ENCODE measurements around the gene SUDS3. TPM values are rescaled to one million over a fixed set of nuclear protein-coding genes. Genes with fewer than 3 reads are reported as not detected.

The SUDS3 gene
- total and polyA plus RNA-seq, 12 donors = 7.5 to 28.0 (median 21.6) TPM

DNA sequence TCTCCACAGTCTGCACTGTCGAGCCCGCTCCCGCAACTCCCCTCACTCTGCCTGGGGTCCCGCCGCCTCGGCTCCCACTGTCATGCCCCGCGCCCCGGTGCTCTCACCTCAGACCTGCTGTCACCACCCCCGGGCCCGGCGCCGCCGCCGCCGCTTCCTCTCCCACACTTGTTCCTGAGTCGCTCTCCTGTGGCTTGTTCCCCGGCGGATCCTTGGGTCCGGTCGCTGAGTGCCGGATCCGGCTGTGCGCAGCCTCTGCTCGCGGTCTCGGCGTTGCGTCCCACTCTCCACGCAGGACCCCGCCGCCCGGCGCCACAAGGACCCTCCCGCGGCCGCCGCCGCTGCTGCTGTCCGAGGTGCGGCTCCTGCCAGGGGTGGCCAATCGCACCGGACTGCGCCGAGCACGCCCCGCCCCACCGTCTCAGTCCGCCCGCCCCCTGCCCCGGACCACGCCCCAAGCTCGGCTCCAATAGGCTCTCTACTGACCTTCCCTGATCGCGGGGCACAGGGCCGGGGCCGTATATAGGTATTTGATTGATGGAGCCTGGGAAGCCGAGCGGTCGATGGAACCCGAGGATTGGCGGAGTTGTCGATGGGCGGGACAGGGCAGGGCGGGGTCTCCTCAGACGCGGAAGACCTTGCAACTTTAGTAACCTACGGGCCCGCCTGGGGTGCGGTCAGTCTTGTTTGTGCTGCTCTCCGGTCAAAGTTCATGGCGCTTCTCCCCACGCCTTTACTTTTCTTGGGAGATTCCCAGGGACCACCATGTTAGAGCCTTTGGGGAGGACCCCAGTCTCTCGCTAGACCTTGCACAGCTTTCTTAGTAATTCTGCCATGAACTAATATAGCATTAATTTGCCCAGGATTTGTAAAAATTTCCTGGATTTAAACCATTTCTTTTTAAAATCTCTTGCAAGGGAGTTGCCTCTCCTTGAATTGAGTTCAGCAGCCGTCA, 3.5 kb upstream of the SUDS3 start, which contains the start of gene TAOK3:
Gene TAOK3, minus strand, starts transcription at position 367 of the 955 bp plus-strand sequence. CDS start 117,340 bp downstream, outside the sequence.
- DNase-seq = peak; percentile 98 to 99
- Histone ChIP-seq H3K27ac (peak within 1 kb of the TSS; percentile 65 to 100 (median 96)), H3K4me3 (peak within 1 kb of the TSS; percentile 56 to 98 (median 94)), H3K4me1 (peaks cover 0 to 65% (median 43%) of the 10 kb centered on the region in 9 donors), H3K36me3 (no peaks in the 10 kb centered on the region), H3K9me3 (no peaks in the 10 kb centered on the region), H3K27me3 (no peaks in the 10 kb centered on the region)
- TF ChIP-seq, protein P1, sequence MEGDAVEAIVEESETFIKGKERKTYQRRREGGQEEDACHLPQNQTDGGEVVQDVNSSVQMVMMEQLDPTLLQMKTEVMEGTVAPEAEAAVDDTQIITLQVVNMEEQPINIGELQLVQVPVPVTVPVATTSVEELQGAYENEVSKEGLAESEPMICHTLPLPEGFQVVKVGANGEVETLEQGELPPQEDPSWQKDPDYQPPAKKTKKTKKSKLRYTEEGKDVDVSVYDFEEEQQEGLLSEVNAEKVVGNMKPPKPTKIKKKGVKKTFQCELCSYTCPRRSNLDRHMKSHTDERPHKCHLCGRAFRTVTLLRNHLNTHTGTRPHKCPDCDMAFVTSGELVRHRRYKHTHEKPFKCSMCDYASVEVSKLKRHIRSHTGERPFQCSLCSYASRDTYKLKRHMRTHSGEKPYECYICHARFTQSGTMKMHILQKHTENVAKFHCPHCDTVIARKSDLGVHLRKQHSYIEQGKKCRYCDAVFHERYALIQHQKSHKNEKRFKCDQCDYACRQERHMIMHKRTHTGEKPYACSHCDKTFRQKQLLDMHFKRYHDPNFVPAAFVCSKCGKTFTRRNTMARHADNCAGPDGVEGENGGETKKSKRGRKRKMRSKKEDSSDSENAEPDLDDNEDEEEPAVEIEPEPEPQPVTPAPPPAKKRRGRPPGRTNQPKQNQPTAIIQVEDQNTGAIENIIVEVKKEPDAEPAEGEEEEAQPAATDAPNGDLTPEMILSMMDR (IDR thresholded peaks at IDR 0.05) = peak in 1 of 9 donors; percentile 14
- 0% methylated on average over 68 to 75 of the region's 75 CpGs for WGBS, 2 donors
- peak; percentile 94 to 97 (median 96) for ATAC-seq
- intact Hi-C loops (cut with DNase I) = loop anchor here in 7 of 10 donors (5.0 to 10.0 kb wide), 7 partner anchors 66 to 498 kb away; partner anchors contain the start of gene WSB2 (in 2 of the 7)

DNA sequence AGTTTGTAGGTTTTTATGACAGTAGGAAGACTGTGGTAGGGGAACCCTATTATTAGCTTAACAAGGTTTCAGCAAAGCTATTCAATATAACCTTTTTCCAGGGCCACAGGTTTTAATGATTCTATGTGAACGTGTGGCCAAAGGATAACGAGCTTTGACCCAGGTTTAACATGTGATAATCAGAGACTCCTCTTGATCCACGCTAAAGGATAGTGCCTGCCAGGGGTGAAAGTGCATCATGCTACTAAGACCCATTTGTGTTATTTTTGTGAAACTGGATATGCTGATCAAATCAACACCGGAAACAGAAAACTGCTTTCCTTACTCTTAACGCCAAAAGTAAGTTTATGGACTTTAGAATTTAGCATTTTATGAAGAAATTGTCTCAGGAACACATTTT, 2.7 kb upstream of the SUDS3 start:
- H3K4me3 ChIP-seq = peak overlapping the region; percentile 56 to 98 (median 94)
- peak overlapping the region in 9 of 10 donors; percentile 88 to 100 (median 97) for H3K27ac ChIP-seq
- no peaks in the 10 kb centered on the region for H3K27me3 ChIP-seq
- peaks cover 0 to 67% (median 51%) of the 10 kb centered on the region in 9 donors for H3K4me1 ChIP-seq
- intact Hi-C loops (cut with DNase I) = loop anchor here in 7 of 10 donors (2.0 to 10.0 kb wide), 8 partner anchors 66 to 499 kb away; partner anchors contain the start of gene WSB2 (in 2 of the 7)
- H3K36me3 ChIP-seq = peaks cover 0 to 3% (median 0%) of the 10 kb centered on the region in 9 donors
- DNase-seq (no peak), ATAC-seq (no peak)
- no peaks in the 10 kb centered on the region for H3K9me3 ChIP-seq
- TF ChIP-seq, protein P1 (IDR thresholded peaks at IDR 0.05) = no peak
- WGBS, 2 donors = 56 to 57% methylated on average over 5 of the region's 5 CpGs

GRCh38 chr12:118374126-118374725, 2.1 kb upstream of the SUDS3 start:
- TF ChIP-seq, protein P1 (IDR thresholded peaks at IDR 0.05) = no peak
- peaks cover 0 to 9% (median under 1%) of the 10 kb centered on the region in 9 donors for H3K36me3 ChIP-seq
- no peak for DNase-seq
- no peaks in the 10 kb centered on the region for H3K27me3 ChIP-seq
- no peaks in the 10 kb centered on the region for H3K9me3 ChIP-seq
- peaks cover 0 to 64% (median 52%) of the 10 kb centered on the region in 9 donors for H3K4me1 ChIP-seq
- WGBS, 2 donors = 92 to 95% methylated on average over 14 of the region's 14 CpGs
- peak overlapping the region; percentile 91 to 100 (median 96) for H3K27ac ChIP-seq
- ATAC-seq = no peak
- intact Hi-C loops (cut with DNase I) = loop anchor here in 7 of 10 donors (2.0 to 10.0 kb wide), 8 partner anchors 67 to 499 kb away; partner anchors contain the start of gene WSB2 (in 2 of the 7)
- peak overlapping the region in 2 of 10 donors; percentile 86 to 96 for H3K4me3 ChIP-seq

- DNase-seq (no peak), ATAC-seq (no peak)
- Histone ChIP-seq H3K36me3 (peaks cover 0 to 16% (median 7%) of the 10 kb centered on the region in 9 donors), H3K4me3 (peak overlapping the region in 1 of 10 donors; percentile 86), H3K27ac (peak overlapping the region; percentile 91 to 100 (median 96)), H3K9me3 (no peaks in the 10 kb centered on the region), H3K4me1 (peaks cover 0 to 59% (median 51%) of the 10 kb centered on the region in 9 donors), H3K27me3 (no peaks in the 10 kb centered on the region)
- WGBS, 2 donors = 43 to 59% methylated on average over 5 of the region's 5 CpGs
- intact Hi-C loops (cut with DNase I) = loop anchor here (2.0 to 10.0 kb wide), 12 partner anchors 68 to 500 kb away; partner anchors contain the start of gene WSB2 (in 2 of the 10)
- TF ChIP-seq, protein P1 (IDR thresholded peaks at IDR 0.05) = no peak
Observed at GRCh38 chr12:118374909-118375308, 1.4 kb upstream of the SUDS3 start.
